Activated T-helper 1 cell treated with anti-CD3 and anti-CD28 coated beads, Interleukin-2, amount 50 U/mL, for 16 hours (primary cell): ENCODE results near the gene GPR108.
"Not testable (repeated sequence)": the region's sequence is repeated elsewhere in the genome, so short reads cannot be mapped to it uniquely, and the experiment has no call there.

Experiments
- DNase-seq, 2 donors: peaks; one replicate each; pipeline ENCODE4 v3.0.0-alpha.2; 2020; ENCODE audit warnings: low read depth in 1 of 2, low spot score in 1 of 2

GPR108 gene

GRCh38 chr19:6721138-6721474 is 16.3 kb downstream of the GPR108 start:
- DNase-seq, result no peak

GRCh38 chr19:6720369-6721137 is 16.8 kb downstream of the GPR108 start, which contains the start of gene C3:
Gene C3 (minus strand): TSS chr19:6720650. CDS start chr19:6720589, 61 bp downstream.
- no peak for DNase-seq

- no peak for DNase-seq
Measured at GRCh38 chr19:6719992-6720368, 17.4 kb downstream of the GPR108 start.

GRCh38 chr19:6719540-6719861 is 17.9 kb downstream of the GPR108 start:
- DNase-seq, result no peak

- DNase-seq, result no peak
Measured at GRCh38 chr19:6718741-6719539, 18.4 kb downstream of the GPR108 start.

GRCh38 chr19:6718111-6718740 is 19.2 kb downstream of the GPR108 start:
- no peak for DNase-seq

GRCh38 chr19:6717441-6717971 is 19.9 kb downstream of the GPR108 start:
- DNase-seq, result no peak

GRCh38 chr19:6717036-6717435 is 20.3 kb downstream of the GPR108 start:
- DNase-seq, result no peak

- no peak for DNase-seq
Measured at GRCh38 chr19:6716610-6716970, 20.8 kb downstream of the GPR108 start.

- DNase-seq, result no peak
Measured at GRCh38 chr19:6714749-6715555, 22.4 kb downstream of the GPR108 start.

GRCh38 chr19:6713773-6714692 is 23.3 kb downstream of the GPR108 start:
- DNase-seq, result no peak

GRCh38 chr19:6712692-6713670 is 24.4 kb downstream of the GPR108 start:
- no peak for DNase-seq

- no peak for DNase-seq
Measured at GRCh38 chr19:6712231-6712630, 25.1 kb downstream of the GPR108 start.

- DNase-seq, result no peak
Measured at GRCh38 chr19:6711605-6712004, 25.8 kb downstream of the GPR108 start.

GRCh38 chr19:6711078-6711361 is 26.4 kb downstream of the GPR108 start:
- no peak for DNase-seq

GRCh38 chr19:6710273-6711077 is 26.9 kb downstream of the GPR108 start:
- DNase-seq, result no peak

GRCh38 chr19:6709549-6709948 is 27.8 kb downstream of the GPR108 start:
- DNase-seq, result no peak

GRCh38 chr19:6708913-6709312 is 28.5 kb downstream of the GPR108 start:
- not testable (repeated sequence) for DNase-seq
